ENCODE data around the gene COL4A4.
A peak's percentile ranks its signal among the peaks of the same experiment; 100 is the strongest.
"Not testable (repeated sequence)": the region's sequence is repeated elsewhere in the genome, so short reads cannot be mapped to it uniquely, and the experiment has no call there.

COL4A4 gene

GRCh38 chr2:227106845-227107759 lies 56.9 kb downstream of the COL4A4 start:
- peak; percentile 34 for DNase-seq

GRCh38 chr2:227103583-227103982 lies 60.4 kb downstream of the COL4A4 start:
- peak; percentile 69 for DNase-seq

- DNase-seq = no peak
Observed at GRCh38 chr2:227099340-227099739, 64.7 kb downstream of the COL4A4 start.

GRCh38 chr2:227098162-227098515 lies 65.9 kb downstream of the COL4A4 start:
- no peak for DNase-seq

- no peak for DNase-seq
Observed at GRCh38 chr2:227097495-227098161, 66.4 kb downstream of the COL4A4 start.

- DNase-seq = no peak
Observed at GRCh38 chr2:227095346-227095745, 68.7 kb downstream of the COL4A4 start.

GRCh38 chr2:227082286-227082685 lies 81.7 kb downstream of the COL4A4 start:
- DNase-seq = no peak

GRCh38 chr2:227079726-227080125 lies 84.3 kb downstream of the COL4A4 start:
- no peak for DNase-seq

- DNase-seq = not testable (repeated sequence)
Observed at GRCh38 chr2:227065065-227065464, 98.9 kb downstream of the COL4A4 start.

GRCh38 chr2:227058888-227059399 lies 105.1 kb downstream of the COL4A4 start:
- DNase-seq = no peak

GRCh38 chr2:227057743-227058447 lies 106.1 kb downstream of the COL4A4 start:
- no peak for DNase-seq

- DNase-seq = no peak
Observed at GRCh38 chr2:227057060-227057459, 106.9 kb downstream of the COL4A4 start.

- DNase-seq = no peak
Observed at GRCh38 chr2:227054006-227054405, 110.0 kb downstream of the COL4A4 start.

GRCh38 chr2:227052879-227053278 lies 111.1 kb downstream of the COL4A4 start:
- DNase-seq = peak; percentile 41

- DNase-seq = no peak
Observed at GRCh38 chr2:227043981-227044380, 120.0 kb downstream of the COL4A4 start.

- no peak for DNase-seq
Observed at GRCh38 chr2:227038550-227039189, 125.3 kb downstream of the COL4A4 start.

- no peak for DNase-seq
Observed at GRCh38 chr2:227036527-227036926, 127.5 kb downstream of the COL4A4 start.

- DNase-seq = no peak
Observed at GRCh38 chr2:227035711-227036367, 128.2 kb downstream of the COL4A4 start.

GRCh38 chr2:227033471-227034148 lies 130.4 kb downstream of the COL4A4 start:
- DNase-seq = no peak

- DNase-seq = no peak
Observed at GRCh38 chr2:227031379-227031778, 132.6 kb downstream of the COL4A4 start.

GRCh38 chr2:227030789-227031188 lies 133.2 kb downstream of the COL4A4 start:
- no peak for DNase-seq
